K562 (cell line): ENCODE data around the gene MFAP3L. TPM values are rescaled to one million over a fixed set of nuclear protein-coding genes. Genes with fewer than 3 reads are reported as not detected.

Source experiments
- ATAC-seq: fragments of 200-7000 bp; cut with Tn5 transposase; 3 replicates; pipeline ENCODE4 v1.9.1; 2020; ENCODE audit warnings: moderate library complexity
- BruUV-seq: library from RNA; stranded (reverse); fragments of 400-500 nt; replicated peaks from 2 replicates; lab custom pipeline; 2021; lab: Mats Ljungman, UMichigan
- CTCF ChIA-PET: fragments of 300-600 bp; formaldehyde crosslinking; extraction: SDS; loops from one replicate; lab custom pipeline; 2021; ENCODE audit warnings: low intra/inter-chr PET ratio; lab: Yijun Ruan, JAX
- POLR2A ChIA-PET: fragments of 300-600, 350-650 bp; sonication (Branson Sonifier 250); formaldehyde crosslinking; extraction: SDS; loops from one replicate; lab custom pipeline; 2021; ENCODE audit warnings: antibody characterized with exemption, inconsistent platforms; lab: Yijun Ruan, JAX
- DNase-seq, 4 experiments: peaks; one replicate each; pipeline versions ENCODE4 v3.0.0 to v3.0.0-alpha.2; 2011 to 2018; ENCODE audit warnings: low spot score in 3 of 4, mixed read lengths in 3 of 4; ENCODE audit errors: extremely low read depth in 1 of 4
- FAIRE-seq: peaks from 2 replicates; lab custom pipeline; 2011; peaks lifted over from hg19 to GRCh38; lab: Jason Lieb, UNC
- H2AFZ ChIP-seq: 2 replicates; pipeline ENCODE4 v1.6.0; 2011; ENCODE audit warnings: low read depth, low read length, control low read depth, inconsistent platforms
- H3K27ac ChIP-seq: fragments of 200-600 bp; 3 replicates; pipeline ENCODE4 v1.8.0; 2011; ENCODE audit warnings: low read depth, mild to moderate bottlenecking, control low read depth, inconsistent platforms, low read length, moderate library complexity, mixed read lengths; ENCODE audit errors: extremely low read depth
- H3K27me3 ChIP-seq, 2 experiments: fragments of 300-600 bp in 1 of 2; 2 replicates in 1 of 2; 3 replicates in 1 of 2; pipeline versions ENCODE4 v1.6.0 to v1.8.0; 2011; ENCODE audit warnings: inconsistent platforms in 2 of 2, low read length in 2 of 2, mild to moderate bottlenecking in 1 of 2, mixed read lengths in 1 of 2, moderate library complexity in 1 of 2; ENCODE audit not compliant: control insufficient read depth in 2 of 2, insufficient read depth in 2 of 2
- H3K36me3 ChIP-seq: fragments of 300-600 bp; 3 replicates; pipeline ENCODE4 v1.8.0; 2011; ENCODE audit warnings: mild to moderate bottlenecking, low read length, inconsistent platforms; ENCODE audit not compliant: control insufficient read depth, insufficient read depth
- H3K4me1 ChIP-seq, 2 experiments: fragments of 200-600 bp in 1 of 2; replicated peaks in 1 of 2; 2 replicates in 1 of 2; 3 replicates in 1 of 2; pipeline versions ENCODE4 v1.5.1 to v1.8.0; 2011; ENCODE audit warnings: inconsistent platforms in 2 of 2, low read length in 2 of 2, mild to moderate bottlenecking in 1 of 2, mixed read lengths in 1 of 2, moderate library complexity in 1 of 2; ENCODE audit not compliant: control insufficient read depth in 2 of 2, insufficient read depth in 2 of 2
- H3K4me2 ChIP-seq: 2 replicates; pipeline ENCODE4 v1.6.1; 2011; ENCODE audit warnings: low read length, control low read depth, inconsistent platforms, mixed read lengths; ENCODE audit not compliant: insufficient read depth
- H3K4me3 ChIP-seq: fragments of 200-600 bp; sonication (generic), shearing (Covaris generic); 2 replicates; pipeline ENCODE4 v1.5.1; 2016; ENCODE audit warnings: control low read depth, inconsistent platforms
- H3K79me2 ChIP-seq: fragments of 200-600 bp; 3 replicates; pipeline ENCODE4 v1.8.0; 2011; ENCODE audit warnings: low read length, inconsistent platforms; ENCODE audit not compliant: control insufficient read depth, insufficient read depth
- H3K9ac ChIP-seq, 2 experiments: 2 replicates each; pipeline versions ENCODE4 v1.6.0 to v1.6.1; 2011; ENCODE audit warnings: low read depth in 2 of 2, low read length in 2 of 2, control low read depth in 1 of 2, inconsistent platforms in 1 of 2, mild to moderate bottlenecking in 1 of 2, mixed read lengths in 1 of 2; ENCODE audit not compliant: insufficient read depth in 1 of 2
- H3K9me1 ChIP-seq: one replicate; pipeline ENCODE4 v1.6.0; 2011; ENCODE audit warnings: inconsistent platforms, mild to moderate bottlenecking, low read length, moderate library complexity; ENCODE audit not compliant: control insufficient read depth, insufficient read depth
- H3K9me3 ChIP-seq: replicated peaks from 2 replicates; pipeline ENCODE4 v1.5.1; 2011; ENCODE audit warnings: low read depth, low read length, inconsistent platforms; ENCODE audit not compliant: control insufficient read depth, insufficient read depth
- H4K20me1 ChIP-seq: replicated peaks from 2 replicates; pipeline ENCODE4 v1.6.1; 2011; ENCODE audit warnings: low read length, inconsistent platforms, mixed read lengths; ENCODE audit not compliant: control insufficient read depth, insufficient read depth
- FOXA1 ChIP-seq: fragments of 450-650 bp; IDR thresholded peaks from 2 replicates; pipeline ENCODE4 v1.6.1; 2016; ENCODE audit warnings: mild to moderate bottlenecking, borderline replicate concordance
- FOXO4 ChIP-seq: fragments of 450-650 bp; formaldehyde crosslinking; IDR thresholded peaks from 2 replicates; pipeline ENCODE4 v1.4.0; 2020; ENCODE audit warnings: mild to moderate bottlenecking, moderate library complexity
- HNRNPK ChIP-seq: fragments of 200-400 bp; formaldehyde crosslinking; IDR thresholded peaks from one replicate; pipeline ENCODE4 v1.6.1; 2018; ENCODE audit warnings: mild to moderate bottlenecking, low read depth, low read length; ENCODE audit not compliant: poor library complexity, severe bottlenecking
- MCM7 ChIP-seq, 2 experiments: fragments of 450-650 bp; IDR thresholded peaks; 2 replicates each; pipeline ENCODE4 v1.6.1; 2016 to 2018
- NR1H2 ChIP-seq: sonication (generic); formaldehyde crosslinking; IDR thresholded peaks from 2 replicates; pipeline ENCODE4 v1.4.0; 2020; ENCODE audit warnings: mild to moderate bottlenecking, missing genetic modification reagents
- PTBP1 ChIP-seq: fragments of 200-400 bp; formaldehyde crosslinking; IDR thresholded peaks from 2 replicates; pipeline ENCODE4 v1.6.1; 2017; ENCODE audit warnings: low read depth, low read length
- SAP30 ChIP-seq: fragments of 200-600 bp; sonication (generic); IDR thresholded peaks from 2 replicates; pipeline ENCODE4 v1.6.1; 2012; ENCODE audit warnings: borderline replicate concordance, low read depth, mild to moderate bottlenecking, moderate library complexity, low read length, control low read depth, inconsistent platforms; ENCODE audit not compliant: insufficient read depth, poor library complexity, severe bottlenecking
- SIN3A ChIP-seq, 2 experiments: fragments of 150-350 bp in 1 of 2; IDR thresholded peaks; 2 replicates each; pipeline ENCODE4 v1.6.1; 2011 to 2016; ENCODE audit warnings: borderline replicate concordance in 2 of 2, low read depth in 2 of 2, low read length in 2 of 2, mild to moderate bottlenecking in 2 of 2, moderate library complexity in 2 of 2; ENCODE audit not compliant: control insufficient read depth in 1 of 2
- TAL1 ChIP-seq: fragments of 450-650 bp; IDR thresholded peaks from 2 replicates; pipeline ENCODE4 v1.6.1; 2016; ENCODE audit warnings: mild to moderate bottlenecking
- WGBS: fragments of 100-300 bp; shearing (Covaris generic); methylation state at CpG from one replicate; pipeline ENCODE4 v1.1.6; 2016; ENCODE audit warnings: low coverage, mixed read lengths; ENCODE audit not compliant: insufficient coverage; ENCODE audit errors: missing lambda C conversion rate; 5-methylcytosine and 5-hydroxymethylcytosine counted together
- in situ Hi-C: fragments of 300-500 bp; cut with MboI; formaldehyde crosslinking; loops from 4 replicates; pipeline ENCODE4 v1.15.0; 2018; ENCODE audit warnings: inconsistent platforms, mixed read lengths
- intact Hi-C: fragments of 100-400 bp; cut with micrococcal nuclease; formaldehyde crosslinking; loops from 2 replicates; pipeline ENCODE4 v1.14.2; 2022
- polyA plus RNA-seq, 8 experiments: library from polyadenylated mRNA; depleted of rRNA in 4 of 8; stranded (reverse) in 5 of 8; unstranded in 3 of 8; fragments of >200 nt; fragmentation: Nextera tagmentation in 2 of 8; fragmentation: Illumina TruSeq in 1 of 8; extraction: Ambion mirVana in 2 of 8; extraction: Trizol in 1 of 8; gene quantifications; 2 replicates each; pipeline versions ENCODE4 v1.2.1 to v1.2.3, GENCODE V29; 2011 to 2014; ENCODE audit warnings: inconsistent platforms in 1 of 8, missing spikeins in 1 of 8
- total RNA-seq, 7 experiments: library from RNA; depleted of rRNA in 6 of 7; stranded (reverse); fragments of >200 nt in 6 of 7; fragmentation: Illumina TruSeq in 2 of 7; extraction: Trizol in 2 of 7; gene quantifications; 2 replicates each; pipeline versions ENCODE4 v1.2.1 to v1.2.3, GENCODE V29; 2011 to 2021; ENCODE audit warnings: low replicate concordance in 1 of 7

The MFAP3L gene
- total and polyA plus RNA-seq, 9 of the 15 experiments (the other 6 are each of a cell fraction or from before 2014, with no cell fraction given): 0.06 to 0.25 (median 0.20) TPM; not detected in 3

- H3K27me3 ChIP-seq: peaks cover 5 to 19% of the 10 kb centered on the region in 2 experiments; a peak in 4 of 5 replicates
- no peak for DNase-seq
- ChIA-PET CTCF (no interaction called here), POLR2A (no interaction called here)
- H3K36me3 ChIP-seq: no peaks in the 10 kb centered on the region
- H3K27ac ChIP-seq: no peak overlapping the region
- no TSS peak for BruUV-seq
- H3K9me1 ChIP-seq: no peaks in the 10 kb centered on the region
- H3K79me2 ChIP-seq: no peaks in the 10 kb centered on the region
- TF ChIP-seq FOXO4 (CRISPR knock-in tag) (no peak), NR1H2 (CRISPR knock-in tag) (no peak), PTBP1 (no peak), FOXA1 (no peak), SIN3A (IDR thresholded peaks at IDR 0.05; ENCODE audit: borderline replicate concordance in 2 of 2, control insufficient read depth in 1 of 2, low read depth in 2 of 2, low read length in 2 of 2) (no peak), TAL1 (no peak), MCM7 (IDR thresholded peaks at IDR 0.05) (no peak), HNRNPK (no peak), SAP30 (no peak)
- TF ChIP-seq, all 486 proteins: peak for 0
- no peak overlapping the region for H3K9ac ChIP-seq
- intact Hi-C loops: no loop called here
- no peaks in the 10 kb centered on the region for H3K9me3 ChIP-seq
- H3K4me1 ChIP-seq: no peaks in the 10 kb centered on the region
- H3K4me3 ChIP-seq: no peak overlapping the region
- no peak for ATAC-seq
- no peaks in the 10 kb centered on the region for H4K20me1 ChIP-seq
- H2AFZ ChIP-seq: no peak overlapping the region
- FAIRE-seq: no peak
- no peak overlapping the region for H3K4me2 ChIP-seq
- in situ Hi-C loops: no loop called here
- 0% methylated on average over 2 of the region's 2 CpGs for WGBS
Observed at GRCh38 chr4:169999923-170000322, 26.3 kb downstream of the MFAP3L start.
